ENCODE results near the gene ATG9A. TPM values are rescaled to one million over a fixed set of nuclear protein-coding genes. Genes with fewer than 3 reads are reported as not detected.

ATG9A gene
- total and polyA plus RNA-seq, 7 donors, result 7.6 to 40.6 (median 29.6) TPM

GRCh38 chr2:219213026-219213415, 16.4 kb downstream of the ATG9A start:
- TF ChIP-seq EP300 (IDR thresholded peaks at IDR 0.05), result no peak
- TF ChIP-seq CTCF (IDR thresholded peaks at IDR 0.05), result no peak
- TF ChIP-seq POLR2AphosphoS5 (IDR thresholded peaks at IDR 0.05), result no peak
- no peak for TF ChIP-seq POLR2A (IDR thresholded peaks at IDR 0.05)
- Histone ChIP-seq H3K36me3 (peaks cover 9 to 59% (median 45%) of the 10 kb centered on the region in 4 donors), H3K4me1 (peaks cover 0 to 24% (median 16%) of the 10 kb centered on the region in 4 donors), H3K9me3 (no peaks in the 10 kb centered on the region), H3K27me3 (no peaks in the 10 kb centered on the region), H3K27ac (no peak overlapping the region), H3K4me3 (no peak overlapping the region)
- no peak for DNase-seq
- 93% methylated on average over 8 of the region's 8 CpGs for WGBS, 2 donors
- intact Hi-C loops (cut with DNase I), result no loop called here

GRCh38 chr2:219210886-219211362, 18.5 kb downstream of the ATG9A start:
- DNase-seq, result no peak
- H3K27ac ChIP-seq, result no peak overlapping the region
- intact Hi-C loops (cut with DNase I), result no loop called here
- H3K36me3 ChIP-seq, result peaks cover 9 to 63% (median 44%) of the 10 kb centered on the region in 4 donors
- 90 to 93% methylated on average over 9 of the region's 9 CpGs for WGBS, 2 donors
- H3K4me3 ChIP-seq, result no peak overlapping the region
- TF ChIP-seq POLR2A (IDR thresholded peaks at IDR 0.05), result no peak
- no peak for TF ChIP-seq EP300 (IDR thresholded peaks at IDR 0.05)
- no peak for TF ChIP-seq CTCF (IDR thresholded peaks at IDR 0.05)
- TF ChIP-seq POLR2AphosphoS5 (IDR thresholded peaks at IDR 0.05), result no peak
- H3K4me1 ChIP-seq, result peaks cover 0 to 20% (median 18%) of the 10 kb centered on the region in 4 donors
- no peaks in the 10 kb centered on the region for H3K9me3 ChIP-seq
- no peaks in the 10 kb centered on the region for H3K27me3 ChIP-seq

- H3K4me3 ChIP-seq, result no peak overlapping the region
- no peaks in the 10 kb centered on the region for H3K9me3 ChIP-seq
- TF ChIP-seq POLR2AphosphoS5 (IDR thresholded peaks at IDR 0.05), result no peak
- TF ChIP-seq CTCF (IDR thresholded peaks at IDR 0.05), result no peak
- TF ChIP-seq POLR2A (IDR thresholded peaks at IDR 0.05), result no peak
- no peak for TF ChIP-seq EP300 (IDR thresholded peaks at IDR 0.05)
- peaks cover 9 to 63% (median 41%) of the 10 kb centered on the region in 4 donors for H3K36me3 ChIP-seq
- intact Hi-C loops (cut with DNase I), result no loop called here
- no peak overlapping the region for H3K27ac ChIP-seq
- peak; percentile 60 for DNase-seq
- no peaks in the 10 kb centered on the region for H3K27me3 ChIP-seq
- WGBS, 2 donors, result 95 to 96% methylated on average over 24 of the region's 24 CpGs
- H3K4me1 ChIP-seq, result peaks cover 0 to 22% (median 19%) of the 10 kb centered on the region in 4 donors
Observed at GRCh38 chr2:219210196-219210885, 19.1 kb downstream of the ATG9A start.

DNA sequence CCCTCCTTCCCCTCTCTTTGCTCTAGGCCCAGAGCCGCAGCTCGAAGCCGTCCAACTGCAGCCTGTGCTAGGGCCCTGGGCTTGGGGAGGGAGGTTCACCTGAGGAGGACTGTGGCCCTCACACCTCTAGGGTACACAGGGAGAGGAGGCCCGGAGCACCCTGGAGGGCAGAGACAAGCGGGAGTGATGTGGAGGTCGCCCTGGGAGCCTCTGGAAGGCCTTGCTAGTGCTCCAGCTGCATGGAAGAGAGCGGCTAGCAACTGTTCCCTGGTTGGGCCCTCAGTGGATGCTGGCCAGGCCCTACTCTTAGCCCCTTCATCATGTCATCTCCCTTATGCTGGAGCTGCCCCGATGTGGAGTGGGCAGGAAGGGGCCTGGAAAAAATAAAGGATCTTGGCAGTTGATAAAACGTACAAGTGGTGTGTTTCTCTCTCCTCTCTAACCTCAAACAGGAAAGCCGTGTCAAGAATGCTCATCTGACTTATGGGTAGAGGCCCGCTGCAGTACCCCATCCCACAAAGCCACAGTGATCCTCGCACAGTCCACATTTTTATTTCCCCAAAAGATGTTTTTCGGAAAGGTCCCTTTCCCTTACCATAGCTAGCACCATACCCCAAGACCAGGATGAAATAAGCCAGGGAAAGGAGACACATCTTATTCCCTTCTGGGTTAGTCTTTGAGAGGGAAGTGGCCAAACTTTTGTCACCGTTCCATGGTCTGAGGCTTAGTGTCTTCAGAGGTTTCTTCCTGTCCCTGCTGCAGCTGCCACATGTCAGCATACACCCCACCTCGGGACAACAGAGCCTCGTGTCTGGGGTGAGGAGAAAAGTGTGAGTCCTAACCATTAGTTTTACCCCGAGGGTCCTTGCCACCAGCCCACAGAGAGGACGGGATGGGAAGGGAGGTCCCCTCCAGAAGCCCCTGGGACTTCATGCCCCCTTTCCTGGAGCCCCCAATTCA, 19.9 kb downstream of the ATG9A start:
- DNase-seq, result peak; percentile 63
- intact Hi-C loops (cut with DNase I), result no loop called here
- Histone ChIP-seq H3K27ac (no peak overlapping the region), H3K36me3 (peaks cover 9 to 58% (median 34%) of the 10 kb centered on the region in 4 donors), H3K9me3 (no peaks in the 10 kb centered on the region), H3K4me3 (no peak overlapping the region), H3K4me1 (peaks cover 0 to 22% (median 19%) of the 10 kb centered on the region in 4 donors), H3K27me3 (no peaks in the 10 kb centered on the region)
- WGBS, 2 donors, result 71 to 87% methylated on average over 18 of the region's 18 CpGs
- no peak for TF ChIP-seq POLR2AphosphoS5 (IDR thresholded peaks at IDR 0.05)

Data from sigmoid colon (tissue), 7 donors.